ENCODE measurements around the gene PKNOX2. TPM values are rescaled to one million over a fixed set of nuclear protein-coding genes. Genes with fewer than 3 reads are reported as not detected.

The PKNOX2 gene
- total and polyA plus RNA-seq, 9 of the 15 experiments (the other 6 are each of a cell fraction or from before 2014, with no cell fraction given): not detected

- TF ChIP-seq MTA1 (IDR thresholded peaks at IDR 0.05; ENCODE audit: borderline replicate concordance): no peak
- TF ChIP-seq E2F1 (CRISPR knock-in tag; IDR thresholded peaks at IDR 0.05): no peak
- TF ChIP-seq AFF1 (IDR thresholded peaks at IDR 0.05; ENCODE audit: low read depth in 1 of 2, partially characterized antibody in 2 of 2): no peak
- no peak for TF ChIP-seq NFXL1 (CRISPR knock-in tag; IDR thresholded peaks at IDR 0.05)
- Histone ChIP-seq H2AFZ (ENCODE audit: low read depth, low read length) (no peak overlapping the region), H3K36me3 (ENCODE audit: control insufficient read depth, insufficient read depth, low read length) (no peaks in the 10 kb centered on the region), H3K79me2 (ENCODE audit: control insufficient read depth, insufficient read depth, low read length) (no peaks in the 10 kb centered on the region), H3K4me2 (ENCODE audit: insufficient read depth, low read length) (no peak overlapping the region), H3K4me1 (replicated peaks in 1 of 2; ENCODE audit: control insufficient read depth in 2 of 2, insufficient read depth in 2 of 2, low read length in 2 of 2) (no peaks in the 10 kb centered on the region), H3K27me3 (ENCODE audit: control insufficient read depth in 2 of 2, insufficient read depth in 2 of 2, low read length in 2 of 2) (peaks cover 15 to 44% of the 10 kb centered on the region in 2 experiments; a peak in 4 of 5 replicates), H3K9ac (ENCODE audit: insufficient read depth in 1 of 2, low read depth in 2 of 2, low read length in 2 of 2) (no peak overlapping the region; a peak in 1 of 4 replicates), H3K9me3 (replicated peaks; ENCODE audit: control insufficient read depth, insufficient read depth, low read depth, low read length) (no peaks in the 10 kb centered on the region), H3K9me1 (ENCODE audit: control insufficient read depth, insufficient read depth, low read length) (no peaks in the 10 kb centered on the region), H4K20me1 (replicated peaks; ENCODE audit: control insufficient read depth, insufficient read depth, low read length) (no peaks in the 10 kb centered on the region), H3K4me3 (no peak overlapping the region), H3K27ac (ENCODE audit: extremely low read depth, low read depth, low read length) (no peak overlapping the region)
- no TSS peak for BruUV-seq (replicated peaks)
- CTCF ChIA-PET (ENCODE audit: low intra/inter-chr PET ratio): no interaction called here
- POLR2A ChIA-PET: interaction anchor here (0.6 kb wide), 1 partner anchor 561 kb away, joined by 3 read pairs; no protein-coding TSS in a partner anchor
- FAIRE-seq (no peak), DNase-seq (ENCODE audit: extremely low read depth in 1 of 4, low spot score in 3 of 4) (no peak), ATAC-seq (no peak)
- intact Hi-C loops (cut with micrococcal nuclease): no loop called here
- in situ Hi-C loops (cut with MboI): no loop called here
- 0% methylated on average over 14 of the region's 17 CpGs for WGBS (ENCODE audit: insufficient coverage, low coverage, missing lambda C conversion rate)
Measured at GRCh38 chr11:125314276-125315078, 149.9 kb downstream of the PKNOX2 start.
